ENCODE results near the gene TANC1.

- TF ChIP-seq CTCF (IDR thresholded peaks at IDR 0.05; ENCODE audit: insufficient read depth, low read depth, low read length) = no peak
- no peak for TF ChIP-seq EZH2 (IDR thresholded peaks at IDR 0.05; ENCODE audit: insufficient read depth, low read length)
These were observed 233.1 kb downstream of the TANC1 start for GRCh38 chr2:159201360-159202063.

All from astrocyte (in vitro differentiated cells and primary cell).